GM21723 (cell line): ENCODE results near the gene OAF.
"Not testable (repeated sequence)": the region's sequence is repeated elsewhere in the genome, so short reads cannot be mapped to it uniquely, and the experiment has no call there.

Experiments
- ATAC-seq: cut with Tn5 transposase; IDR thresholded peaks from one replicate; pipeline ENCODE4 v1.9.1; 2021; ENCODE audit warnings: mild to moderate bottlenecking, moderate library complexity; ENCODE audit not compliant: unreplicated experiment

OAF gene

DNA sequence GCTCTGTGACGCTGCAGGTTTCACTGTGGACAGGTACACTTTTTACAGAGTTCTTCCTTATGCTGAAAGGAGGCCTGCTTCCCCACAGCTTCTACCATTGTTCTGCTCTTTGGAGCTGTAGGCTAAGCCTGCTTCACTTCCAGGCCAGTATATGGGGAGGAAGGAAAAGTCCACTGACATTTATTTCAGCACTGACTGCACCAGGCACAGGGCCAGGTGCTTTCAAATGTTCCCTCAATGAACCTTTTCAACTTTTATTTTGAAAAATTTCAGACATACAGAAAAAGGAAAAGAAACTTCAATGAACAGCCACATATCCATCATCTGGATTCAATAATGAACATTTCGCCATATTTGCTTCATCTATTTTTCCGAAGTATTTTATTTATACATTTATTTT, 51.1 kb downstream of the OAF start:
- no peak for ATAC-seq

DNA sequence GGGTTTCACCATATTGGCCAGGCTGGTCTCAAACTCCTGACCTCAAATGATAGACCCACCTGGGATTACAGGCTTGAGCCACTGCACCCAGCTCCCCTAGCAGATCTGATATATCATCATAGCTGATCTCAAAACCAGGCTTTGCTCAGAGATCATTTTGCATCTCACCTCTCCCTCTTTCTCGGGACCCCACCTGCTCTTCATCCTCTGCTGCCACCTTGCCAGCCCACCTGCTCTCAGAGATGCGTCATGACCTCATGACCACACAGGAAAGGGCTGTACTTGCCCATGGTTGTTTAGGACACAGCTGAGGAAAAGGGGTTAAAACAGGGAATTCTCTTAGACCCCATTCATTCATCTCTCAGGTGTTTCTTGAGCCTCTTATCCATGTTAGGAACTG, 56.5 kb downstream of the OAF start:
- no peak for ATAC-seq

DNA sequence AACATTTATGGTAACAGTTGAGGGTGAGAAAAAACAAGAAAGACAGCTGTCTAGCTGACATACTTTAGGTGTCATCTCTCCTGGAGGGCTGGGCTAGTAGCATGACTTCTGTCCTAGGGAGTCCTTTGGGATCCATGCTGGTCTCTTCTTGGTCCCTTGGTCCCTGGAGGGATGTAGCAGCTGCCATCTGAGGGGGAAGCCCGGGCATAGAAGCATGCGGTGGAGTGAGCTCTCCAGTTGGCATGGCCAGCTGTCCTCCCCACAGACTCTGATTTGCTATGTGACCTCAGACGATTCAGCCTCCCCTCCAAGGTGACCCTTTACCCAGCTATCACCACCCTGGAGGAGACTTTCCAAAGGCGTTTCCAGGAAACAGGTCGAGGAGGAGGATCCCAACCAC, 57.9 kb downstream of the OAF start:
- ATAC-seq, result no peak

DNA sequence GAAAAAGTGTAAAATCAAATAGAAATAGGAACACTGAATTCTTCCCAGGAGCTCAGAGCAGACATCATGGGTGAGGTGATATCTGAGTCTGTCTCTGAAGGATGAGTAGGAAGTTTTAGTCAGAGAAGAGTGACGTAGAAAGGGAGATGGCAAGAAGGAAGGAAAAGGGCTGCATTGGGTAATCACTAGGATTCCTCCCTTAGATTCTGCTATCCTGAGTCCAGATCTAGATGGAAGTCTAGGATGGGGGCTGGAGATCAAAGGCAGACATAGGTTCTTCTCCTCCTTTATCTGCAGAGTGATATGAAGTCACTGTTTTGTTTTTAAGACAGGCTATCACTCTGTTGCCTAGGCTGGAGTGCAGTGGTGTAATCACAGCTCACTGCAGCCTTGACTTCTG, 59.6 kb downstream of the OAF start:
- no peak for ATAC-seq

DNA sequence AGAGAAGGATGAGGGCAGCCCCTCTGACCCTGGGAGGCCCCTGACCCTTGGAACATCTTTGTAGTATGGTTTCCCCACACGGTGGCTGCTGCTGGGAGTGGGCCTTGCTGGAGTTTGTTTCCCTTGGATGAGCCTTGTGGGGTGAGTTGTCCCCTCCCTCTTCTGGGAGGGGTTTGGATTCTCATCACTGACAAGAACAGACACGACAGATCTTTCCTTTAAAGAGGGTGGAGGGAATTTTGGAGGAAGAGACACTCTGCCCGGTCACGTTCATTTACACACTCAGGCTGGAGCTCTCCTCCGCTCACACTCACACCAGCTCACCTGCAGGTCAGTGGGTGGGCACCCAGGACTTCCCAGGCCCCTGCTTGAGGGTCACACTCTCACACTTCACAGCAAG, 60.8 kb downstream of the OAF start:
- ATAC-seq, result no peak

DNA sequence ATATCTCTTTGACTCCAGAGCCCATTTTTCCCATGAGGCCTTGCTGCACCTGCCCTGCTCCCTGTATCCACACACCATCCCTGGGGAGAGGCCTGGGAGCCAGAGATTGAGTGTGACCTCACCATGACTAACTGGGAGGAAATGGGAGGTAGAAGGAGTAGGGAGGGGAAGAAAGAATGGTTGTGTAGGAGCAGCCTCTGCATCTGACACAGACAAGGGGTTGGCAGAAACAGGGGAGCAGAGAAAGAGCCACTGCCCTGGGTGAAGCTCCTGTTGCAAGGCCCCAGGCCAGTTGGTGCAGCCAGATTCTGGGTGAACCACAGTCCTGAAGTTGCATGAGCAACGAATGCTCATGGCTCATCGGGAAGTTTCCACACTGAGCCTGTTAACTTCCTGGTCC, 61.5 kb downstream of the OAF start:
- no peak for ATAC-seq

DNA sequence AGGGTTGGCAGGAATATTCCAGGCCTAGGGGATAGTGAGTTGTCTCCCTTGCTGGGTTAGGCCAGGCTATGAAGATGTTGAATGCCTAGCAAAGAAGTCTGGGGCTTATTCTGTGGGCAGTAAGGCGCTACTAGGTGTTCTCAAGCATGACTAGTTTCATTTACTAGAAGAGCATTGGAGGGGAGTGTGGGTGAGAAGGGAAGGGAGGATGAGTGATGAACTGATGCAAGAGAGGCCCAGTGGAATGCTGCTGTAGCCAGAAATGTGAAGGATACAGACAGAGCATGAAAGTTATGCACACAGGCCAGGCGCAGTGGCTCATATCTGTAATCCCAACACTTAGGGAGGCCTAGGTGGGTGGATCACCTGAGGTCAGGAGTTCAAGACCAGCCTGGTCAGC, 62.6 kb downstream of the OAF start:
- ATAC-seq, result no peak

DNA sequence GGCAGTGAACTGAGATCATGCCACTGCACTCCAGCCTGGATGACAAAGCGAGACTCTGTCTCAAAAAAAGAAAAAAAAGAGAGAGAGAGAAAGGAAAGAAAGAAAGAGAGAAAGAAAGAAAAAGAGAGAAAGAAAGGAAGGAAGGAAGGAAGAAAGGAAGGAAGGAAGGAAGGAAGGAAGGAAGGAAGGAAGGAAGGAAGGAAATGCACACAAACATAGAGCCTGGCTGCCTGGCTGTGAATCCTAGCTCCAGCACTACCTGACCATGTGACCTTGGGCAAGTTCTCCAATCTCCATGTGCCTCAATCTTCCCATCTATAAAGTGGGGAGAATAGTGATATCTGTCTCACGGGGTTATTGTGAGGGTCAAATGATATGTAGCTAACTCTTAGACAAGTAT, 63.1 kb downstream of the OAF start:
- not testable (repeated sequence) for ATAC-seq

DNA sequence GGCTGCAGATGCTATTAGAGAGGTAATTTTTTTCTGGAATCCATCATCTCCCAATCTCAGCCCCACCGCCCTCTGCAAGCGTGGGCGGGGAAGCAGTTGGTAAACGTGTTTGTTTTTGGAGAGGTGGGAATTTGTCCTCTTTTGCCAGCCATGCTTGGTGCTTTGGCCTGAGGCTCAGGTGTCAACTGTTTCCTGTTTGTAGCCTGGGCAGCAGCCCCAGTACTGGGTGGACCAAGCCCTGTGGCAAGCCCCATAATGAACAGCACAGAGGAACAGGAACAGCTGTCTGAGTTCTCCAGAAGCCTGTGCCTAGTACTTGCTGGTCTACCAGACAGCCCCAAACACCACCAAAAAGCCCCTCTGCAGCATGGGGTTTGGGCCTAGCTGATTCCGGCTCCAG, 68.7 kb downstream of the OAF start:
- no peak for ATAC-seq
